MG63 (cell line): ENCODE measurements around the gene OR2AE1. TPM values are rescaled to one million over a fixed set of nuclear protein-coding genes. Genes with fewer than 3 reads are reported as not detected.
A peak's percentile ranks its signal among the peaks of the same experiment; 100 is the strongest.
"Not testable (repeated sequence)": the region's sequence is repeated elsewhere in the genome, so short reads cannot be mapped to it uniquely, and the experiment has no call there.

ENCODE experiments used
- DNase-seq: peaks from one replicate; pipeline ENCODE4 v3.0.0-alpha.2; 2020
- H3K27me3 ChIP-seq: fragments of 250-450 bp; sonication (Bioruptor Pico); 2 replicates; pipeline ENCODE4 v1.5.1; 2020; ENCODE audit warnings: mild to moderate bottlenecking, moderate library complexity
- H3K36me3 ChIP-seq: fragments of 250-450 bp; sonication (Bioruptor Pico); 2 replicates; pipeline ENCODE4 v1.5.1; 2020; ENCODE audit warnings: mild to moderate bottlenecking, moderate library complexity
- H3K4me3 ChIP-seq: fragments of 250-450 bp; sonication (Bioruptor Pico); 2 replicates; pipeline ENCODE4 v1.5.1; 2020; ENCODE audit warnings: mild to moderate bottlenecking, moderate library complexity
- H3K9me3 ChIP-seq: fragments of 250-450 bp; sonication (Bioruptor Pico); 2 replicates; pipeline ENCODE4 v1.5.1; 2020; ENCODE audit warnings: mild to moderate bottlenecking, moderate library complexity
- total RNA-seq: library from RNA; depleted of rRNA; stranded (reverse); fragments of >200 nt; shearing (Covaris generic); gene quantifications from 2 replicates; pipeline ENCODE4 v1.2.3, GENCODE V29; 2014; ENCODE audit warnings: low replicate concordance

Gene OR2AE1
- total RNA-seq, 1 experiment from 2014 or later, result not detected

DNA sequence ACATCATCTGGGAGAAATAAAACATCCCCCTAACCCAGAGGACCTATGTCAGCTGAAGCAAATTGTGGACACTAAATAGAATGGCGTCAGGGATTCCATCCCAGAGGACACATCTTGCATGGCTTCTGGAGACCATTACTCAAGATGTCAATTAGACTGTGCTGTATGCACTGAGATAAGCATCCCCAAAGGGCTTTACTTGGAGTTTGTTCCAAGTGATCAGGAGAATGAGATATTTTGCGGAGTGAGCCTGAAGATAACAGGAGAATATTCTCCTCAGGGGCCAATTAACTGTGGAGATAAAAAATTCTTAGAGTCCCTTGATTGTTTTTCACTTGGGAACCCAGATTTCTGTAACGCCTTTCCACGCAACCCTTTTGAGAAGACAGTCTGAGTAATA lies 4.5 kb upstream of the OR2AE1 start:
- Histone ChIP-seq H3K36me3 (no peaks in the 10 kb centered on the region), H3K9me3 (peaks cover 6% of the 10 kb centered on the region; the same call in 1 of the 2 replicates), H3K4me3 (no peak overlapping the region), H3K27me3 (no peaks in the 10 kb centered on the region)
- DNase-seq, result no peak

DNA sequence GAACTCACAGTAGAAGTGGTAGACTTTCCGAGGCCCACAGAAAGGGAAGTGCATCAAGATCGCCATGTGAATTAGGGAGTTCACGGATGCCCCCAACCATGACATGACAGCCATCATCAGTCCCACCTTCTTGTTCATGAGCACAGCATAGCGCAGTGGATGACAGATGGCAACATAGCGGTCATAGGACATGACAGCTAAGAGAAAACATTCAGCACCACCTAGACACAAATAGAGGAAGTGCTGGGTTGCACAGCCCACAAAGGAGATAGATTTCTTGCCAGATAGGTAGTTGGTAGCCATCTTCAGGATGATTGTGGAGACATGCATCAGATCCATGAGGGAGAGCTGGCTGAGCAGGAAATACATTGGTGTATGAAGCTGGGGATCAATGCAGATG lies 342 bp downstream of the OR2AE1 start:
- H3K4me3 ChIP-seq, result no peak overlapping the region
- no peaks in the 10 kb centered on the region for H3K36me3 ChIP-seq
- H3K27me3 ChIP-seq, result no peaks in the 10 kb centered on the region
- no peaks in the 10 kb centered on the region for H3K9me3 ChIP-seq
- DNase-seq, result no peak

DNA sequence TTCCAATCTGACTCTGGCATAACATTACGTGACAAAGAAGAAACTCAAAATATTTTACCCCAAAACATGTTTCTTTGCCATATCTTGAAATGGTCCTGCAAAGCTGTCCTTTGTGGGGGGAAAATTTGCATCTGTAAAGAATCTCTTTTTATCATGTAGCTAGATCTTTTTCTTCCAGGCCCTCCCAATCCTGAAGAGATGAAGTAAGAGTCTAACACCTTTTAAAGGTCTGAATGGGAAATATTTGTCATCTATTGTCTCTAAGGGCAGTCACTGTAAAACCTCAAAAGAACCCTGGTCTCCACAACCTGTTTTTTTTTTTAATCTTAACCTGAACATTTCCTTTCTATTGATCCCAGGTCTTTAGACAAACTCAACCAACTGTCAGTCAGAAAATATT lies 8.6 kb downstream of the OR2AE1 start:
- DNase-seq, result no peak
- no peaks in the 10 kb centered on the region for H3K27me3 ChIP-seq
- H3K4me3 ChIP-seq, result no peak overlapping the region
- H3K36me3 ChIP-seq, result no peaks in the 10 kb centered on the region
- no peaks in the 10 kb centered on the region for H3K9me3 ChIP-seq

DNA sequence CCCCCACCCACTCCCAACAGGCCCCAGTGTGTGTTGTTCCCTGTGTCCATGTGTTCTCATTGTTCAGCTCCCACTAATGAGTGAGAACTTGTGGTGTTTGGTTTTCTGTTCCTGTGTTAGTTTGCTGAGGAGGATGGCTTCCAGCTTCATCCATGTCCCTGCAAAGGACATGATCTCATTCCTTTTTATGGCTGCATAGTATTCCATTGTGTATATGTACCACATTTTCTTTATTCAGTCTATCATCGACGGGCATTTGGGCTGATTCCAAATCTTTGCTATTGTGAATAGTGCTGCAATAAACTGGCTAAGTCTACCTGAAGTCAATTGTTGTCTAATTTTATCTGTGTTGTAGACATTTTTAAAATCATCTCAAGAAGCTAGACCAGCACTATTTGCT lies 9.4 kb downstream of the OR2AE1 start:
- H3K9me3 ChIP-seq, H3K36me3 ChIP-seq, DNase-seq, H3K27me3 ChIP-seq, H3K4me3 ChIP-seq: not testable (repeated sequence)

DNA sequence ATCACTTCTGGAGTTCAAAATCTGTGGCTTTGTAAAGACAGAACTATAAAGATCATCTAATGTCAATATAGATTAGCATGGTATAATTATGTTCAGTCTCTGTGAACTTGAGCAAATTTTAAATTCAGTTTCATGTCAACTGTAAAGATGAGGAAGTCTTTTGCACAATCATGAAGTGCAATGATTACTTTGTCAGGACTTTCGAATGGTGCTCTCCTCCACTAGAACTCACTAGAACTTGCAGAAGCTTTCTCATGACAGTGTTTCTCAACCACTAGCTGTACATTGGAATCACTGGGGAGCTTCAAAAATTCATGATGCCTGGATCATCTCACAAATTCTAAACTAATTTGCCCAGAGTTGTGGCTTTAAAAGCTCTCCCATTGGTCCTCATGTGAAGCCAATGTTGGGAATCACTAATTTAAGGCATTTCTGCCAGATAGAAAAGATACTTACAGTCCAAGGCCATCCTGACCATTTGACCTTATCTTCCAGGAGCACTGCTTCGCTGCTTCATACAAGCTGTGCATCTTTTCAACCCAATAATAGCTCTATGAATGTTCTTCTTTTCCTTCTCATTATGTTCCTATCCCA lies 12.9 kb downstream of the OR2AE1 start:
- no peaks in the 10 kb centered on the region for H3K36me3 ChIP-seq
- DNase-seq, result no peak

DNA sequence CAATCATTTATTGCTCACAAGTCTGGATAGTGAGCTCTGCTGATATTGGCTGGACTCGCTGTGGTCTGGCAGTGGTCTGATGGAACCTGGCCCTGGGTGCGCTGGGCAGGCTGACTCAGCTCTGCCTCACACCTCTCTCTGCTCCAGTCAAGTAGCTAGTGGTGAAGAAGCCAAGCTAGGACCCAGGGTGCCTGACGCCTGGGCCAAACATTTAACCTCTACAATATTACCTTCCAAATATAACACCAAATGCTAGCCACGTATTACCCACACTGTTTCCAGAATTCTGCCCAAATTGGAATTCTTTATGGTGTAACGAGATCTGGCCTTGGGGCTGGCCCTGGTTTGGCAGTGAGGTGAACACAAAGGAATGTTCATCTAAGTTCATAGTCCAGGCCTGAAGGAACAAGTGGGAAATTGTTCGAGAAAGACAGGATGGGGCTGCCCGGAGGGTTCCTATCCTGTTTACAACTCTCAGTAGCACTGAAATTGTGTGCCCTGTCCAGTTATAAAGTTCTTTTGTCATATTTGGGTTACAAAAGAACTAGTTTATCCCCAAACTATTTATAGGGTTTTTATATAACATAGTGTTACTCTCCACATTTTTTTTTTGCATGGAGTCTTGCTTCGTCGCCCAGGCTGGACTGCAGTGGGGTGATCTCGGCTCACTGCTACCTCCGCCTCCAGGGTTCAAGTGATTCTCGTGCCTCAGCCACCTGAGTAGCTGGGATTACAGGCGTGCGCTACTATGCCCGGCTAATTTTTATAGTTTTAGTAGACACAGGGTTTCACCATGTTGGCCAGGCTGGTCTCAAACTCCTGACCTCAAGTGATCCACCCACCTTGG lies 16.3 kb downstream of the OR2AE1 start:
- Histone ChIP-seq H3K27me3 (no peaks in the 10 kb centered on the region), H3K9me3 (no peaks in the 10 kb centered on the region), H3K36me3 (no peaks in the 10 kb centered on the region), H3K4me3 (no peak overlapping the region)
- peak; percentile 96 for DNase-seq

More for the DNA sequence above, 12.9 kb downstream of the OR2AE1 start:
- Histone ChIP-seq H3K9me3 (no peaks in the 10 kb centered on the region), H3K4me3 (no peak overlapping the region), H3K27me3 (no peaks in the 10 kb centered on the region)

DNA sequence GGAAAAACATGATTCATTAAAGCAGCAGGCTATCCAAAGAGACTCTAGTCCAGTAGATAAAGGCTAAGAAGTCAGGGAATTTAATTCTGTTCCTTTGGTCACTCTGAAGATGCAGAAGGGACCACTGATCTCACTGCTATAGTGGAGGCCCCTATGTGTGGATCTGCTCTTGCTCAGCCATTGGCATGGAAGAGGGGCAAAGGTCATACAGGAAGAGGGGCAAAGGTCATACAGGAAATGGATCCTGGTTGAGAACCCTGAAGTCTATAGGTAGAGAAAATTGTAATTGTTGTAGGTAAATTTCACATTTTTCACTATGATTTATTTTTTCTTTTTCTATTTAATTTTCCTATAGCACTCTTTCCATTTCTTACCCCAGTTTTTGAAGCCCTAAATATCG lies 21.6 kb downstream of the OR2AE1 start:
- Histone ChIP-seq H3K9me3 (no peaks in the 10 kb centered on the region), H3K36me3 (no peaks in the 10 kb centered on the region), H3K4me3 (no peak overlapping the region), H3K27me3 (no peaks in the 10 kb centered on the region)
- DNase-seq, result no peak

DNA sequence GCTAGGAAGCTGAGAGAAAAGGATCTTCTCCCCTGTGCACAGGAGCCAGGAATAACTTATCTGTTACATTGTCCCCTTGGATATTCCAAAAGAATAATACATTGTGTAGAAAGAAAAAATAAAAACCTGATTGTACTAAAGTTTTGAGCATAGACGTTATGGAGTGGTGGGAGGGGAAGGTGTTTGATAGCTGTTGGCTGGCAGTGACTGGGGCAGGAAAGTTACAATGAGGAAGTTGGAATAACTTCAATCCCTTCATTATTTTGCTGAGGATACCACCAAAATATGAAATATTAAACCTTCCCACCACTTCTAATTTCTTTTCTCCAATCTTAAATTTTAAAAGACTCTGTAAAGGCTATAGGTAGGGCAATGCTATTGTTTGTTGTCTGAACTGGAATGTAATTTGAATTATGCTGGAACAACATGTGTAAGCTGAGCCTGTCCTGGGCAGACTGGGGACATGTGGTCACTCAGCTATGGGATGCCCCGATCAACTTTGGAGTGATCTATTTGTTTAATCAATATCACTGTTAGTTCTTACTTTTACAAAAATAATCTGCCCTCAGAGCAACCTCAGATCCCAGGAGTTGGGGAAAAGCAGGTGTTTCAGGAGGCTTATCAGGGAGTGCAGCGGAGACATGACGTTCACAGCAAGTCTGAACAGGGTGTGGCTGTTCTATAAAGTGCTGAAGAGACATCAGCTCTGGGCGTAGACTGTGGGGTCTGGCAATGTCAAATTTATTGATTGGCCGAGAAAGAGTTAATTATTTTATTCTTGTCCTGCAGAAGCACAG lies 28.2 kb downstream of the OR2AE1 start:
- Histone ChIP-seq H3K27me3 (no peaks in the 10 kb centered on the region), H3K9me3 (no peaks in the 10 kb centered on the region), H3K36me3 (no peaks in the 10 kb centered on the region), H3K4me3 (no peak overlapping the region)
- no peak for DNase-seq

DNA sequence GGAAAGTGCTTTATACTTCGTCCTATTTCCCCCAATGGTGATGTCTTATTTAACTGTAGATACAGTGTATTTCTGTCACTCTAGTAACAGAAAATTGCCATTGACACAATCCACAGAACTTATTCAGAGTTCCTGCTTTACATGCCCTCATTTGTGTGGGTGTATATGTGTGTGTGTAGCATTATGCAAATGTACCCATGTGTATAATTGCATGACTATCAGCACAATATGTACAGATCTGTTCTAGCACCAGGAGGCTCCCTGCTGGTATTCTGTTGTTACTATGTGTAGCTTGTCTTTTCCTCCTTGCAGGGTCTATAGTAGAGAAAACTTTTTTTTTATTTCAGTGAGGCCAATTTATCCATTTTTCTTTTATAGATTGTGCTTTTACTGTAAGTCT lies 32.5 kb downstream of the OR2AE1 start:
- H3K9me3 ChIP-seq, result no peaks in the 10 kb centered on the region
- no peaks in the 10 kb centered on the region for H3K27me3 ChIP-seq
- H3K4me3 ChIP-seq, result no peak overlapping the region
- DNase-seq, result no peak
- no peaks in the 10 kb centered on the region for H3K36me3 ChIP-seq

DNA sequence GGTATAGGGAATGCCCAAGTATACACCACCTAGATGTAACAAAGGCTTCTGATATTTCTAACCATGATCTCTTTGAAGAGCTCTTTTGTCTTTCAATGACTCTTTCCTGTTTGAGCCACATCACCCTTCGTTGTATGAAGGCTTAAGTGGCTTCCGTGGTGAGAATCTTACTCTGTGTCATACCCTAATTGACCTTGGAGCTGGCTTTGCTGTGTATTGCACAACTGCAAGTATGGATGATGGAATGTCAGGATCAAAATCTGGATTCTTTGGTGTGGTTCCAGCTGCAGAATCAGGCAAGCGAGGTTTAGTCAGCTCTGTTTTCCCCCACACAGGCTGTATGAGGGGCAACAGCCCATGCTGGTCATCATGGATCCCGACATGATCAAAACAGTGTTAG lies 33.0 kb downstream of the OR2AE1 start:
- Histone ChIP-seq H3K4me3 (no peak overlapping the region), H3K27me3 (no peaks in the 10 kb centered on the region), H3K36me3 (no peaks in the 10 kb centered on the region), H3K9me3 (no peaks in the 10 kb centered on the region)
- no peak for DNase-seq

DNA sequence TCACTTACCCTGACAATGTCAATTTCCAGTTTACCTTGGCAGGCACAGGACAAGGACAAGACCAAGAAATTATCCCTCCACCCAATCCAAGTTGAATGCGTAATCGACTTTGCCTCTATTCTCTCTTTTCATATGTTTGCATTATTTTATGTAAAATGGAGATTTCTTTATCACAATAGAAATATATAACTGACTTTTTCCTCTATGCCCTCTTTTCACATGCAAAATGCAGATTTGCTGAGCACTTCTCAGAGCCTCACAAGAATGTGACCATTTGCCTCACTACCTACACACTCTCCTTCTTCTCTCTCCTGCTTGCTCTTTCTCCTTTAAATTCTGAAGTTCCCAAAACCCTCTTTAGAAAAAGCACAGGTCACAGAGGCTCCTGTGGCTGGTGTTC lies 33.9 kb downstream of the OR2AE1 start:
- DNase-seq, result no peak
- Histone ChIP-seq H3K9me3 (no peaks in the 10 kb centered on the region), H3K36me3 (no peaks in the 10 kb centered on the region), H3K4me3 (no peak overlapping the region), H3K27me3 (no peaks in the 10 kb centered on the region)

DNA sequence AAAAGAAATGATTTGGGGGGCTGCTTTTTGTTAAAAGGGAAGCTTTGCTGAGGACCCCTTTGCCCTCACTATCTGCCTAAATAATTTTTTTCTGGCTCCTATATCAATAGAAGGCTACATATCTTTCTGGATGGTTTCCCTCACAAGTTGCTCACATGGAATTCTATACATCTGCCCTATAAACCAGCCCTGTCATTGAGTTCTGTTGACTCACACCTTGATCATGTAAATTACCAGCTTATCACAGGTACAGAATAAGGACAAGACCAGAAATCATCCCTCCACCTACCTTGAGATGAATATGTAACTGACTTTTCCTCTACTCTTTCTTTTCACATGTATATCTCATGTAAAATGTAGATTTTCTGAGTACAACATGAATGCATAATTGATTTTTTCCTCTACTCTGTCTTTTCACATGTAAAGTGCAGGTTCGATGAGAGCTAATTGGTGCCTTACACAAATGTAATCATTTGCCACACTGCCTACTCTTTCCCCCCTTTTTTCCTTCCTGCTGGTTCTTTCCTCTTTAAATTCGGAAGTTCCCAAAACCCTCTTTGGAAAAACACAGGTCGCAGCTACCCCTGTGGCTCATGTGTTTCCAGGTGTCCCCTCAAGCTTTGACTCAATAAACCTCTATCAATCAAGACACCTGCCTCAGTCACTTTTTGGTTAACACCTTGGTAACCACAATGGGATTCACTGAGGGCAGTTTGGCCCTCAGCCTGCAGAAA lies 36.5 kb downstream of the OR2AE1 start:
- H3K27me3 ChIP-seq, result no peaks in the 10 kb centered on the region
- H3K36me3 ChIP-seq, result no peaks in the 10 kb centered on the region
- no peak overlapping the region for H3K4me3 ChIP-seq
- no peaks in the 10 kb centered on the region for H3K9me3 ChIP-seq
- DNase-seq, result no peak

DNA sequence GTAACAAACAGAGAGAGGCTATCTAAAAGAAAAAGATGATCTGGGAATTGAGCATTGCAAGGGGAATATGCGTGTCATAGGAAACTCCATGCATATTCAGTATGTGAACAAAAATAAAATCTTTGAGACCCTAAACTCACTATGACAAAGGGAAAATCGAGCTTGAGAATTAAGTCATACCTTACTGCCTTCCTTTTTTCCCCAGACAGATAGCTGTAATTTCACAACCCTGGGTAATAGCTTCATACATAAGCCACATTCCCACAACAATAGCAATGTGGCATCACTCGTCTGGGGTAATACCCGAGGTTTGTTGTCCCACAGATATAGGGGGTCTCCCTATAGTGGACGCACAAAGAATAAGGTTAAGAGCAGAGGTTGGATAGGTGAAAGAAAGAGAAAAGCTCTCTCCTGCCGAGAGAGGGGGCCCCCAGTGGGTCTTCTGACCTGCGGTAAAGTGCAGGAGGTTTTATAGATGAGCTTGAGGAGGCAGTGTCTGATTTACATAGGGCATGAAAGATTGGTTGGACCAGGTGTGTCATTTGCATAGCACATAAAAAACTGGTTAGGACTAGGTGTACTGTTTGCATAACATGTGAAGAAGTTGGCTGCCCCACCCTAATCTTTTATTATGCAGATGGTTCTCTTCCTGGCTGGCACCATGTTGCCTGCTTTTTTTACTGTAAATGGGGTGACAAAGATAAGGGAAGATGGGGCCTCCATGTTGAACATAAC lies 37.4 kb downstream of the OR2AE1 start:
- Histone ChIP-seq H3K36me3 (no peaks in the 10 kb centered on the region), H3K9me3 (no peaks in the 10 kb centered on the region), H3K4me3 (no peak overlapping the region), H3K27me3 (no peaks in the 10 kb centered on the region)
- DNase-seq, result no peak

DNA sequence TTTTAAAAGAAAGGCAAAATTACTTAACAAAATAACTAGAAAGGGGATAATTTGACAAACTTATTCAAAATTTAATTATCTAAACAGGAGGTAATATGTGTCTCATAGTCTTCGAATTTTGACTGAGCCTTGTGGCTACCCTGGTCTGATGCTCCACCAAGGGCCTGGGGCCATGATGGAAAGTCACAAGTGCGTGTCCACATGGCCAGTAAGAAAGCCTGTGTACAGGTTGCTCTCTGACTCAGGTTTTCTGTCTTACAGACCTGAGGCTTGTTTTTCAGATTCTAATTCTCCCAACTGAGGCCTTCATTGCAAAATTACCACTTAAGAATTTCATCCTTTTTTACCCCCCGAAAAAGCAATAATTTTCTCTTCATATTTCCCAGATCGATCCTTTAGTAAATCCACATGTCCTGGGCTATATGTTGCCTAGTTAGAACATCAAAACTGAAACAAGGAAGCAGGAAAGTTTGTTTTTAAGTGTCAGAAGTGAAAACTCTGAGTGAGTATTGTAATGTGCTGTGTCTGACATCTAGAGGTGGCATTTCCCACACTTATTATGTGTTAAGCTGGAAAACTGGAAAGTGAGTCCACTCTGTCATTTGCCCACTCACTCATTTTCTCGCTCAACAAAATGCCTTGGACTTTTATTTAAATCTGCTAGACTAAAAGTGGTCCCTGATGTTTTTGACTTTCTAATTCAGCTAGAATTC lies 39.0 kb downstream of the OR2AE1 start:
- no peaks in the 10 kb centered on the region for H3K27me3 ChIP-seq
- no peaks in the 10 kb centered on the region for H3K9me3 ChIP-seq
- no peak overlapping the region for H3K4me3 ChIP-seq
- H3K36me3 ChIP-seq, result no peaks in the 10 kb centered on the region
- no peak for DNase-seq

DNA sequence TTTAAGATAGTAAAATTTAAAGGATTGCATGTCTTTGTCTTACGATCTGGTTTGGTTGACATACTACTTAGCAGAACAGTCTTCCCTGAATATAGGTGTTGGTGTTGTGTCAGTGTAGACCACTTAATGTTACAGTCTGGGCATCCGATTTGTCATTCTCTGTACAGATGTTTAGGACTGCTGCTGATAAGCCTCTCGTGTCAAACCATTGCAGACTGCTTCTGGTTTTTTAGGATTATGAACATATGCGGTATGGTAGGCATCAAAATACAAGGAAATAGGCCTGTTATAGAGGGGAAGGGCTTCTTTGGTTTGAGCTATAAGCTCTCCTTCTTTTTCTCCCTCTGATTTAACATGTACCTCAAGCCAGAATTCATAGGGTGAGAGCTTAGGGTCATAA lies 41.6 kb downstream of the OR2AE1 start:
- DNase-seq, result no peak
- no peaks in the 10 kb centered on the region for H3K27me3 ChIP-seq
- no peaks in the 10 kb centered on the region for H3K9me3 ChIP-seq
- no peak overlapping the region for H3K4me3 ChIP-seq
- H3K36me3 ChIP-seq, result no peaks in the 10 kb centered on the region

DNA sequence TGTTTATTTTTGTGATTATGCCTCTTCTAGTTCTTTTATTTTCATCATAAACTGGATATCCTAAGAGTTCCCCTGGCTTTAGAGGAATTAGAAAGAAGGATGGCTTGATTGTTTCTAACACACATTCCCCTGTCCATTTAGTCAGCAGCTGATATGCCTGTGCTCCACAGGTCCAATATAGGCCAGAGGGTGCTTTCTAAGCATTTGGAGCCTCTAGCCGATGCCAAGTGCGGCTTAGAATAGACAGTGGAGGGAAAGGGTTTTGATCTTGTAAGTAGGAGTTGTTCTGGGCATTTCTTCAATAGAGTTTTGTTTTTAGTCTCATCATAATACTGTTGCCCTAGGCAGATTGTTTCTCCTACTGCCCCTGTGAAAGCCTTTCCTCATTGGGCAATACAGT lies 42.5 kb downstream of the OR2AE1 start:
- no peak for DNase-seq

More for the DNA sequence above, 42.5 kb downstream of the OR2AE1 start:
- H3K36me3 ChIP-seq, result no peaks in the 10 kb centered on the region
- H3K9me3 ChIP-seq, result no peaks in the 10 kb centered on the region
- H3K4me3 ChIP-seq, result no peak overlapping the region
- H3K27me3 ChIP-seq, result no peaks in the 10 kb centered on the region
